Measurements from ENCODE around the gene TRABD2B.

The TRABD2B gene

GRCh38 chr1:47765236-47765635, 231.9 kb downstream of the TRABD2B start:
- H2BK120ac ChIP-seq (ENCODE audit: low read depth, low read length), result no peak overlapping the region
- no peaks in the 10 kb centered on the region for H3K36me3 ChIP-seq (ENCODE audit: control insufficient read depth in 1 of 2, insufficient read depth in 2 of 2, low read depth in 1 of 2, low read length in 2 of 2)
- no peak overlapping the region for H3K9ac ChIP-seq (ENCODE audit: low read length)
- H4K91ac ChIP-seq (ENCODE audit: low read length), result no peak overlapping the region
- H2AFZ ChIP-seq (ENCODE audit: low read depth, low read length), result no peak overlapping the region
- no peaks in the 10 kb centered on the region for H3K79me1 ChIP-seq (replicated peaks; ENCODE audit: low read length, poor library complexity, severe bottlenecking)
- no peak overlapping the region for H2AK5ac ChIP-seq (ENCODE audit: low read length, severe bottlenecking)
- no peak overlapping the region for H4K8ac ChIP-seq (ENCODE audit: low read length)
- H3K14ac ChIP-seq (ENCODE audit: low read length in 2 of 2), result no peak overlapping the region
- no peak overlapping the region for H2BK5ac ChIP-seq (ENCODE audit: low read depth, low read length, poor library complexity, severe bottlenecking)
- peaks cover 1% of the 10 kb centered on the region for H3K4me1 ChIP-seq (ENCODE audit: control insufficient read depth, insufficient read depth, low read depth, low read length)
- H3K9me3 ChIP-seq (ENCODE audit: control insufficient read depth, low read length), result no peaks in the 10 kb centered on the region
- no peak overlapping the region for H3K23ac ChIP-seq (ENCODE audit: low read length in 2 of 2)
- no peak for DNase-seq
- H2BK12ac ChIP-seq (ENCODE audit: low read length in 2 of 2), result no peak overlapping the region
- H3K4me2 ChIP-seq (ENCODE audit: low read length, poor library complexity, severe bottlenecking), result no peak overlapping the region
- no peak overlapping the region for H3K18ac ChIP-seq (ENCODE audit: low read depth in 1 of 2, low read length in 2 of 2)
- no peak overlapping the region for H2BK15ac ChIP-seq (ENCODE audit: low read depth, poor library complexity, severe bottlenecking)
- H3K4me3 ChIP-seq (ENCODE audit: insufficient read depth in 1 of 2, low read depth in 1 of 2, low read length in 2 of 2), result no peak overlapping the region
- no peak overlapping the region for H3K4ac ChIP-seq (ENCODE audit: low read depth in 1 of 2, low read length in 2 of 2)
- H3K27ac ChIP-seq (ENCODE audit: low read length, poor library complexity, severe bottlenecking), result no peak overlapping the region
- peaks cover 0 to 33% of the 10 kb centered on the region in 2 experiments for H3K27me3 ChIP-seq (ENCODE audit: control insufficient read depth in 1 of 2, insufficient read depth in 1 of 2, low read length in 2 of 2)
- WGBS, result 46% methylated on average over 6 of the region's 8 CpGs

DNA sequence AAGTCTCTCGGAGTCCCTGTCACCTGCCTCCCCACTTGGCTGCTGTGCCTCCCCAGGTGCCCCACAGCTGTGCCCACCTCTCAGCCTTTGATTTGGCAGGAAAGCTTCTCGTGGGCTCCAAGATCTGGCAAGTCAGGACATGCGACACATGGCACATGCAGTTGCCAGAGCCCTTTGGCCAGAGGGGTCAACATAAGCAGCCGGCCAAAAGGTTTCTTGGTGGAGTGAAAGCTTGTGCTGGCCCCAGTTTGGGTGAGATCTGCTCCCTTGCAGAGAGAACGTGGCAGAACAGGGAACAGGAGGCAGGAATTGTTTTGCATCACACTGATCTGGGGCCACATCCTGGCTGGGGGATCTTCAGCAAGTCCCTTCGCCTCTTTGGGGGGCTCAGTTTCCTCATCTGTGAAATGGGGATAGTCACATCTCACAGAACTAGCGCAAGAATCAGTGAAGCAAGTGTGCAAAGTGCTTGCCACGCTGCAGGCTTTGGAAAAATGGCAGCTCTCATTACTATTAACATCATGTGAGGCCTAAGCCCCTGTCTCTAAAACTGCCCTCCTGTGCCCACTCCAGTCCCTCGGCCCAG, 232.6 kb downstream of the TRABD2B start:
- no peaks in the 10 kb centered on the region for H3K36me3 ChIP-seq (ENCODE audit: control insufficient read depth in 1 of 2, insufficient read depth in 2 of 2, low read depth in 1 of 2, low read length in 2 of 2)

GRCh38 chr1:47763591-47764171, 233.5 kb downstream of the TRABD2B start:
- no peak overlapping the region for H2AK5ac ChIP-seq (ENCODE audit: low read length, severe bottlenecking)
- H3K18ac ChIP-seq (ENCODE audit: low read depth in 1 of 2, low read length in 2 of 2), result no peak overlapping the region
- H2BK15ac ChIP-seq (ENCODE audit: low read depth, poor library complexity, severe bottlenecking), result no peak overlapping the region
- H2BK12ac ChIP-seq (ENCODE audit: low read length in 2 of 2), result no peak overlapping the region
- H3K79me1 ChIP-seq (replicated peaks; ENCODE audit: low read length, poor library complexity, severe bottlenecking), result no peaks in the 10 kb centered on the region
- H3K23ac ChIP-seq (ENCODE audit: low read length in 2 of 2), result no peak overlapping the region
- no peak overlapping the region for H3K4me3 ChIP-seq (ENCODE audit: insufficient read depth in 1 of 2, low read depth in 1 of 2, low read length in 2 of 2)
- WGBS, result 70% methylated on average over 9 of the region's 9 CpGs
- H3K9ac ChIP-seq (ENCODE audit: low read length), result no peak overlapping the region
- no peak overlapping the region for H3K4ac ChIP-seq (ENCODE audit: low read depth in 1 of 2, low read length in 2 of 2)
- no peak overlapping the region for H2BK120ac ChIP-seq (ENCODE audit: low read depth, low read length)
- H3K9me3 ChIP-seq (ENCODE audit: control insufficient read depth, low read length), result no peaks in the 10 kb centered on the region
- H3K27ac ChIP-seq (ENCODE audit: low read length, poor library complexity, severe bottlenecking), result no peak overlapping the region
- DNase-seq, result no peak
- no peak overlapping the region for H4K91ac ChIP-seq (ENCODE audit: low read length)
- H2BK5ac ChIP-seq (ENCODE audit: low read depth, low read length, poor library complexity, severe bottlenecking), result no peak overlapping the region
- H3K27me3 ChIP-seq (ENCODE audit: control insufficient read depth in 1 of 2, insufficient read depth in 1 of 2, low read length in 2 of 2), result peaks cover 0 to 47% of the 10 kb centered on the region in 2 experiments
- no peak overlapping the region for H3K14ac ChIP-seq (ENCODE audit: low read length in 2 of 2)
- H3K4me1 ChIP-seq (ENCODE audit: control insufficient read depth, insufficient read depth, low read depth, low read length), result peaks cover 1% of the 10 kb centered on the region
- no peak overlapping the region for H2AFZ ChIP-seq (ENCODE audit: low read depth, low read length)
- H4K8ac ChIP-seq (ENCODE audit: low read length), result no peak overlapping the region
- no peak overlapping the region for H3K4me2 ChIP-seq (ENCODE audit: low read length, poor library complexity, severe bottlenecking)
- H3K36me3 ChIP-seq (ENCODE audit: control insufficient read depth in 1 of 2, insufficient read depth in 2 of 2, low read depth in 1 of 2, low read length in 2 of 2), result no peaks in the 10 kb centered on the region

More for the DNA sequence above, 232.6 kb downstream of the TRABD2B start:
- Histone ChIP-seq H2BK5ac (ENCODE audit: low read depth, low read length, poor library complexity, severe bottlenecking) (no peak overlapping the region), H3K4ac (ENCODE audit: low read depth in 1 of 2, low read length in 2 of 2) (no peak overlapping the region), H3K4me3 (ENCODE audit: insufficient read depth in 1 of 2, low read depth in 1 of 2, low read length in 2 of 2) (no peak overlapping the region), H2BK12ac (ENCODE audit: low read length in 2 of 2) (no peak overlapping the region), H3K27ac (ENCODE audit: low read length, poor library complexity, severe bottlenecking) (no peak overlapping the region), H3K79me1 (replicated peaks; ENCODE audit: low read length, poor library complexity, severe bottlenecking) (no peaks in the 10 kb centered on the region), H2AFZ (ENCODE audit: low read depth, low read length) (no peak overlapping the region), H3K23ac (ENCODE audit: low read length in 2 of 2) (no peak overlapping the region), H3K4me2 (ENCODE audit: low read length, poor library complexity, severe bottlenecking) (no peak overlapping the region), H3K18ac (ENCODE audit: low read depth in 1 of 2, low read length in 2 of 2) (no peak overlapping the region), H4K91ac (ENCODE audit: low read length) (no peak overlapping the region), H3K14ac (ENCODE audit: low read length in 2 of 2) (no peak overlapping the region), H2BK120ac (ENCODE audit: low read depth, low read length) (no peak overlapping the region), H2BK15ac (ENCODE audit: low read depth, poor library complexity, severe bottlenecking) (no peak overlapping the region), H3K27me3 (ENCODE audit: control insufficient read depth in 1 of 2, insufficient read depth in 1 of 2, low read length in 2 of 2) (peaks cover 0 to 39% of the 10 kb centered on the region in 2 experiments), H4K8ac (ENCODE audit: low read length) (no peak overlapping the region), H3K9me3 (ENCODE audit: control insufficient read depth, low read length) (no peaks in the 10 kb centered on the region), H2AK5ac (ENCODE audit: low read length, severe bottlenecking) (no peak overlapping the region), H3K4me1 (ENCODE audit: control insufficient read depth, insufficient read depth, low read depth, low read length) (peaks cover 1% of the 10 kb centered on the region), H3K9ac (ENCODE audit: low read length) (no peak overlapping the region)
- WGBS, result 84% methylated on average over 9 of the region's 9 CpGs
- no peak for DNase-seq

DNA sequence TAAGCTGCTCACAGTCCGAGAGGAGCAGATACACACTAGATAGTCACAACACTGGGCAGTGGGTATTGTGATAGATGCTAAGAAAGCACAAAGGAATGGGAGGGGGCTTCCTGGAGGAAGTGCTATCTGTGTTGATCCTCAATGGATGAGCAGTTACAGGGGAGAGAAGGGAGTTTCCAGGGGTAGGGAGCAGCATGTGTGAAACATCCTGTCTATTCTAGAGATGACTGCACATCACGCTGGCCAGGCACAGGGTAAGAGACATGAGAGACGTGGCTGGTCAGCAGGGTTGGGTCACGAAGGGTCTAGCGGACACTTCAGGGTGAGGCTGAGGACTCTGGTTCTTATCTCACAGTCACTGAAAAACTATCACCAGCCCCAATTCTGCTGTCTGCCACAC, 235.2 kb downstream of the TRABD2B start:
- H2AK5ac ChIP-seq (ENCODE audit: low read length, severe bottlenecking), result no peak overlapping the region
- no peaks in the 10 kb centered on the region for H3K36me3 ChIP-seq (ENCODE audit: control insufficient read depth in 1 of 2, insufficient read depth in 2 of 2, low read depth in 1 of 2, low read length in 2 of 2)
- H3K14ac ChIP-seq (ENCODE audit: low read length in 2 of 2), result no peak overlapping the region
- H2BK15ac ChIP-seq (ENCODE audit: low read depth, poor library complexity, severe bottlenecking), result no peak overlapping the region
- H3K27me3 ChIP-seq (ENCODE audit: control insufficient read depth in 1 of 2, insufficient read depth in 1 of 2, low read length in 2 of 2), result peaks cover 0 to 61% of the 10 kb centered on the region in 2 experiments
- H3K79me1 ChIP-seq (replicated peaks; ENCODE audit: low read length, poor library complexity, severe bottlenecking), result no peaks in the 10 kb centered on the region
- H3K4me2 ChIP-seq (ENCODE audit: low read length, poor library complexity, severe bottlenecking), result no peak overlapping the region
- H3K4me1 ChIP-seq (ENCODE audit: control insufficient read depth, insufficient read depth, low read depth, low read length), result no peaks in the 10 kb centered on the region
- no peak overlapping the region for H2BK12ac ChIP-seq (ENCODE audit: low read length in 2 of 2)
- 60% methylated on average over 5 of the region's 5 CpGs for whole genome bisulfite sequencing
- H3K9me3 ChIP-seq (ENCODE audit: control insufficient read depth, low read length), result no peaks in the 10 kb centered on the region
- H3K4ac ChIP-seq (ENCODE audit: low read depth in 1 of 2, low read length in 2 of 2), result no peak overlapping the region
- H3K23ac ChIP-seq (ENCODE audit: low read length in 2 of 2), result no peak overlapping the region
- DNase-seq, result no peak
- H2BK5ac ChIP-seq (ENCODE audit: low read depth, low read length, poor library complexity, severe bottlenecking), result no peak overlapping the region
- H4K8ac ChIP-seq (ENCODE audit: low read length), result no peak overlapping the region
- H2BK120ac ChIP-seq (ENCODE audit: low read depth, low read length), result no peak overlapping the region
- no peak overlapping the region for H3K27ac ChIP-seq (ENCODE audit: low read length, poor library complexity, severe bottlenecking)
- no peak overlapping the region for H4K91ac ChIP-seq (ENCODE audit: low read length)
- H3K18ac ChIP-seq (ENCODE audit: low read depth in 1 of 2, low read length in 2 of 2), result no peak overlapping the region
- no peak overlapping the region for H3K4me3 ChIP-seq (ENCODE audit: insufficient read depth in 1 of 2, low read depth in 1 of 2, low read length in 2 of 2)
- no peak overlapping the region for H3K9ac ChIP-seq (ENCODE audit: low read length)
- no peak overlapping the region for H2AFZ ChIP-seq (ENCODE audit: low read depth, low read length)
